SK-N-SH (cell line): ENCODE results near the gene RAP1B. TPM values are rescaled to one million over a fixed set of nuclear protein-coding genes. Genes with fewer than 3 reads are reported as not detected.

Experiments
- CTCF ChIA-PET: fragments of 300-600, 350-600 bp; formaldehyde crosslinking; extraction: SDS; loops from one replicate; lab custom pipeline; 2021; lab: Yijun Ruan, JAX
- POLR2A ChIA-PET: fragments of 350-600 bp; sonication (Branson Sonifier 250); formaldehyde crosslinking; extraction: SDS; loops from one replicate; lab custom pipeline; 2020; ENCODE audit warnings: antibody characterized with exemption, inconsistent platforms; lab: Yijun Ruan, JAX
- DNase-seq: peaks from one replicate; pipeline ENCODE4 v3.0.0; 2012
- H2AFZ ChIP-seq: fragments of 200-600 bp; sonication (generic); 2 replicates; pipeline ENCODE4 v1.8.1; 2016; ENCODE audit warnings: antibody characterized with exemption, mild to moderate bottlenecking, low read depth
- H3F3A ChIP-seq: fragments of 200-600 bp; sonication (generic); replicated peaks from 2 replicates; pipeline ENCODE3; 2016; ENCODE audit warnings: antibody characterized with exemption, mild to moderate bottlenecking; ENCODE audit not compliant: insufficient read depth
- H3K27ac ChIP-seq, 2 experiments: fragments of 200-500 bp in 1 of 2; fragments of 200-600 bp in 1 of 2; sonication (Bioruptor generic) in 1 of 2; sonication (generic), shearing (Covaris generic) in 1 of 2; 2 replicates each; pipeline versions ENCODE4 v1.5.1 to v1.6.1; 2014 to 2016; ENCODE audit warnings: low read depth in 2 of 2, inconsistent platforms in 1 of 2, low read length in 1 of 2, mild to moderate bottlenecking in 1 of 2, mixed read lengths in 1 of 2
- H3K27me3 ChIP-seq: fragments of 200-600 bp; sonication (generic), shearing (Covaris generic); 2 replicates; pipeline ENCODE4 v1.6.1; 2016; ENCODE audit warnings: mixed run types; ENCODE audit not compliant: insufficient read depth
- H3K36me3 ChIP-seq, 2 experiments: fragments of 200-500 bp in 1 of 2; fragments of 200-600 bp in 1 of 2; sonication (Bioruptor generic) in 1 of 2; sonication (generic) in 1 of 2; replicated peaks in 1 of 2; 2 replicates each; pipeline versions ENCODE3 to v1.5.1; 2014 to 2016; ENCODE audit warnings: low read length in 1 of 2, mild to moderate bottlenecking in 1 of 2; ENCODE audit not compliant: insufficient read depth in 2 of 2, control insufficient read depth in 1 of 2
- H3K4me1 ChIP-seq, 2 experiments: fragments of 200-500 bp in 1 of 2; fragments of 200-600 bp in 1 of 2; sonication (Bioruptor generic) in 1 of 2; sonication (generic), shearing (Covaris generic) in 1 of 2; 2 replicates each; pipeline versions ENCODE4 v1.5.1 to v1.6.1; 2014 to 2016; ENCODE audit warnings: low read depth in 1 of 2, low read length in 1 of 2, mixed run types in 1 of 2; ENCODE audit not compliant: insufficient read depth in 2 of 2, control insufficient read depth in 1 of 2
- H3K4me2 ChIP-seq: fragments of 200-600 bp; sonication (generic), shearing (Covaris generic); 2 replicates; pipeline ENCODE4 v1.6.1; 2017; ENCODE audit warnings: mixed run types
- H3K4me3 ChIP-seq, 2 experiments: fragments of 200-500 bp in 1 of 2; fragments of 200-600 bp in 1 of 2; sonication (Bioruptor generic) in 1 of 2; sonication (generic), shearing (Covaris generic) in 1 of 2; 2 replicates each; pipeline versions ENCODE4 v1.5.1 to v1.8.1; 2014 to 2016; ENCODE audit warnings: low read depth in 2 of 2, inconsistent platforms in 1 of 2, low read length in 1 of 2, mild to moderate bottlenecking in 1 of 2, mixed read lengths in 1 of 2, moderate library complexity in 1 of 2
- H3K79me2 ChIP-seq: fragments of 200-600 bp; sonication (generic); 2 replicates; pipeline ENCODE4 v1.8.1; 2017; ENCODE audit warnings: mild to moderate bottlenecking; ENCODE audit not compliant: insufficient read depth
- H3K9ac ChIP-seq: fragments of 200-600 bp; sonication (generic); 2 replicates; pipeline ENCODE4 v1.6.1; 2017; ENCODE audit warnings: mixed run types
- H3K9me2 ChIP-seq: fragments of 200-600 bp; sonication (generic); 2 replicates; pipeline ENCODE4 v1.6.1; 2017; ENCODE audit warnings: mixed run types
- H3K9me3 ChIP-seq: fragments of 200-600 bp; sonication (generic); 2 replicates; pipeline ENCODE4 v1.6.1; 2017; ENCODE audit warnings: mixed run types, mild to moderate bottlenecking, moderate library complexity
- H4K20me1 ChIP-seq: fragments of 200-600 bp; sonication (generic); 2 replicates; pipeline ENCODE4 v1.6.1; 2017; ENCODE audit warnings: mild to moderate bottlenecking, mixed run types; ENCODE audit not compliant: insufficient read depth
- CHD2 ChIP-seq: fragments of 150-350 bp; IDR thresholded peaks from 2 replicates; pipeline ENCODE4 v1.6.1; 2018; ENCODE audit warnings: low read length; ENCODE audit not compliant: partially characterized antibody
- CTCF ChIP-seq: fragments of 200-600 bp; sonication (generic); IDR thresholded peaks from 2 replicates; pipeline ENCODE4 v1.6.1; 2017; ENCODE audit warnings: antibody characterized with exemption, mild to moderate bottlenecking, moderate library complexity
- EZH2phosphoT487 ChIP-seq: fragments of 200-600 bp; sonication (generic); IDR thresholded peaks from 2 replicates; pipeline ENCODE4 v1.6.1; 2017; ENCODE audit warnings: low read depth, mixed run types, mild to moderate bottlenecking, antibody characterized with exemption, moderate library complexity, borderline replicate concordance
- FOXM1 ChIP-seq: IDR thresholded peaks from 2 replicates; pipeline ENCODE4 v1.4.0; 2012; ENCODE audit warnings: low read depth, mild to moderate bottlenecking
- GATA2 ChIP-seq: sonication (generic); formaldehyde crosslinking; IDR thresholded peaks from 2 replicates; pipeline ENCODE4 v1.5.0; 2020; ENCODE audit warnings: mild to moderate bottlenecking, missing genetic modification reagents
- IRF3 ChIP-seq: fragments of 150-350 bp; IDR thresholded peaks from 2 replicates; pipeline ENCODE4 v1.6.1; 2016; ENCODE audit warnings: mild to moderate bottlenecking, low read depth, low read length
- JUND ChIP-seq: IDR thresholded peaks from 2 replicates; pipeline ENCODE4 v1.4.0; 2012
- MEF2A ChIP-seq: IDR thresholded peaks from 2 replicates; pipeline ENCODE4 v1.4.0; 2012; ENCODE audit warnings: low read depth, borderline replicate concordance
- MXI1 ChIP-seq: IDR thresholded peaks from 2 replicates; pipeline ENCODE4 v1.6.1; 2012; ENCODE audit warnings: mild to moderate bottlenecking, low read depth, low read length, improper control_type of control experiment
- NFIC ChIP-seq: IDR thresholded peaks from 2 replicates; pipeline ENCODE4 v1.4.0; 2012; ENCODE audit warnings: borderline replicate concordance
- NRF1 ChIP-seq: IDR thresholded peaks from 2 replicates; pipeline ENCODE4 v1.6.1; 2012; ENCODE audit warnings: low read depth, mild to moderate bottlenecking, low read length
- PBX3 ChIP-seq: IDR thresholded peaks from 2 replicates; pipeline ENCODE4; 2012
- POLR2AphosphoS5 ChIP-seq: IDR thresholded peaks from 2 replicates; pipeline ENCODE4 v1.6.1; 2012; ENCODE audit warnings: low read depth, low read length
- RAD21 ChIP-seq: IDR thresholded peaks from 2 replicates; pipeline ENCODE4 v1.6.1; 2012; ENCODE audit warnings: mild to moderate bottlenecking, low read length
- RCOR1 ChIP-seq: fragments of 150-350 bp; IDR thresholded peaks from 2 replicates; pipeline ENCODE4 v1.6.1; 2017; ENCODE audit warnings: antibody characterized with exemption, low read length
- REST ChIP-seq: IDR thresholded peaks from 2 replicates; pipeline ENCODE4 v1.6.1; 2012; ENCODE audit warnings: mild to moderate bottlenecking, low read depth, low read length, moderate library complexity
- RFX5 ChIP-seq: IDR thresholded peaks from 2 replicates; pipeline ENCODE4 v1.6.1; 2012; ENCODE audit warnings: mild to moderate bottlenecking, improper control_type of control experiment, low read length
- RXRA ChIP-seq: IDR thresholded peaks from 2 replicates; pipeline ENCODE4 v1.4.0; 2012; ENCODE audit warnings: low read depth, mild to moderate bottlenecking, borderline replicate concordance
- SMC3 ChIP-seq: IDR thresholded peaks from 2 replicates; pipeline ENCODE4 v1.6.1; 2012; ENCODE audit warnings: low read depth, low read length, improper control_type of control experiment
- TCF12 ChIP-seq: IDR thresholded peaks from 2 replicates; pipeline ENCODE4 v1.4.0; 2012
- YY1 ChIP-seq: IDR thresholded peaks from 2 replicates; pipeline ENCODE4 v1.4.0; 2012; ENCODE audit warnings: low read depth, mild to moderate bottlenecking
- WGBS: methylation state at CpG from one replicate; pipeline ENCODE4 v1.1.6; 2017; ENCODE audit warnings: low lambda C conversion rate; 5-methylcytosine and 5-hydroxymethylcytosine counted together
- polyA plus RNA-seq, 3 experiments: library from polyadenylated mRNA; depleted of rRNA; stranded (reverse); fragments of >200 nt; gene quantifications; 2 replicates each; pipeline ENCODE4 v1.2.3, GENCODE V29; 2012

RAP1B gene
- polyA plus RNA-seq, 1 of the 3 experiments (the other 2 are of a cell fraction) = 128 TPM

- ChIA-PET POLR2A (no interaction called here), CTCF (interaction anchor here (0.7 kb wide), 1 partner anchor 1223 kb away, joined by 3 read pairs; no protein-coding TSS in a partner anchor)
- Histone ChIP-seq H3F3A (peaks cover 6% of the 10 kb centered on the region), H3K27me3 (no peaks in the 10 kb centered on the region), H3K27ac (no peak overlapping the region), H3K4me3 (no peak overlapping the region), H3K79me2 (no peaks in the 10 kb centered on the region), H3K36me3 (no peaks in the 10 kb centered on the region), H3K4me1 (no peaks in the 10 kb centered on the region; a peak in 1 of 4 replicates), H4K20me1 (no peaks in the 10 kb centered on the region), H3K9me2 (no peaks in the 10 kb centered on the region), H3K9ac (no peak overlapping the region), H2AFZ (no peak overlapping the region), H3K9me3 (no peaks in the 10 kb centered on the region), H3K4me2 (no peak overlapping the region)
- no peak for DNase-seq
- TF ChIP-seq TCF12 (no peak), PBX3 (no peak), NRF1 (no peak), RFX5 (no peak), SMC3 (no peak), MEF2A (no peak), RXRA (no peak), YY1 (no peak), CTCF (no peak), RCOR1 (no peak), CHD2 (no peak), JUND (no peak), MXI1 (no peak)
- 83% methylated on average over 1 of the region's 1 CpG for WGBS
These were observed 29.8 kb upstream of the RAP1B start for GRCh38 chr12:68580911-68581310.

GRCh38 chr12:68581926-68582325, 28.8 kb upstream of the RAP1B start:
- H3K79me2 ChIP-seq = no peaks in the 10 kb centered on the region
- no peaks in the 10 kb centered on the region for H4K20me1 ChIP-seq
- WGBS = 90% methylated on average over 4 of the region's 4 CpGs
- H3K36me3 ChIP-seq = no peaks in the 10 kb centered on the region
- H3K27ac ChIP-seq = no peak overlapping the region
- peaks cover 6% of the 10 kb centered on the region for H3F3A ChIP-seq
- CTCF ChIA-PET = interaction anchor here (0.7 kb wide), 1 partner anchor 12 kb away, joined by 3 read pairs; no protein-coding TSS in a partner anchor
- H3K9me3 ChIP-seq = no peaks in the 10 kb centered on the region
- no peaks in the 10 kb centered on the region for H3K27me3 ChIP-seq
- no peak overlapping the region for H3K4me2 ChIP-seq
- no peak overlapping the region for H2AFZ ChIP-seq
- H3K9ac ChIP-seq = no peak overlapping the region
- POLR2A ChIA-PET = no interaction called here
- no peak overlapping the region for H3K4me3 ChIP-seq
- DNase-seq = no peak
- H3K9me2 ChIP-seq = no peaks in the 10 kb centered on the region
- no peaks in the 10 kb centered on the region; a peak in 1 of 4 replicates for H3K4me1 ChIP-seq
- TF ChIP-seq PBX3 = no peak
- no peak for TF ChIP-seq EZH2phosphoT487
- no peak for TF ChIP-seq NFIC
- TF ChIP-seq NRF1 = no peak
- no peak for TF ChIP-seq MXI1
- TF ChIP-seq GATA2 (CRISPR knock-in tag) = no peak
- TF ChIP-seq RAD21 = no peak
- no peak for TF ChIP-seq JUND
- TF ChIP-seq REST = no peak
- TF ChIP-seq POLR2AphosphoS5 = no peak
- no peak for TF ChIP-seq MEF2A
- no peak for TF ChIP-seq RFX5
- no peak for TF ChIP-seq IRF3
- TF ChIP-seq CHD2 = no peak
- TF ChIP-seq FOXM1 = no peak
